Progenitor cell of endocrine pancreas (in vitro differentiated cells): ENCODE measurements around the gene BCL2. TPM values are rescaled to one million over a fixed set of nuclear protein-coding genes. Genes with fewer than 3 reads are reported as not detected.

Source experiments
- DNase-seq: peaks from one replicate; pipeline ENCODE4 v3.0.0; 2021; ENCODE audit warnings: low spot score; ENCODE audit not compliant: unreplicated experiment
- H3K27ac Mint-ChIP-seq: 2 replicates; pipeline ENCODE4 v1.8.0; 2021; ENCODE audit warnings: mild to moderate bottlenecking, moderate library complexity, mixed read lengths
- H3K27me3 Mint-ChIP-seq: 2 replicates; pipeline ENCODE4 v1.8.0; 2021; ENCODE audit warnings: mixed read lengths
- H3K36me3 Mint-ChIP-seq: 2 replicates; pipeline ENCODE4 v1.8.0; 2022; ENCODE audit warnings: mixed read lengths; ENCODE audit not compliant: insufficient read depth
- H3K4me1 Mint-ChIP-seq: 2 replicates; pipeline ENCODE4 v1.8.0; 2021; ENCODE audit warnings: low read depth, mixed read lengths
- H3K4me3 Mint-ChIP-seq: 2 replicates; pipeline ENCODE4 v1.8.0; 2021; ENCODE audit warnings: low read depth, mild to moderate bottlenecking, moderate library complexity, mixed read lengths
- H3K9me3 Mint-ChIP-seq: 2 replicates; pipeline ENCODE4 v1.8.0; 2021; ENCODE audit warnings: low read depth, mixed read lengths
- total RNA-seq: library from RNA; stranded (reverse); gene quantifications from 2 replicates; pipeline ENCODE4 v1.2.1, GENCODE V29; 2021
- TF ChIP-seq, protein P1 (sequence below): fragments of 200-600 bp; sonication (generic); IDR thresholded peaks from one replicate; pipeline ENCODE4 v1.5.0; 2021; ENCODE audit warnings: antibody characterized with exemption, mild to moderate bottlenecking; ENCODE audit not compliant: unreplicated experiment

Gene BCL2
- total RNA-seq, 1 donor from 2014 or later = 3.8 TPM

DNA sequence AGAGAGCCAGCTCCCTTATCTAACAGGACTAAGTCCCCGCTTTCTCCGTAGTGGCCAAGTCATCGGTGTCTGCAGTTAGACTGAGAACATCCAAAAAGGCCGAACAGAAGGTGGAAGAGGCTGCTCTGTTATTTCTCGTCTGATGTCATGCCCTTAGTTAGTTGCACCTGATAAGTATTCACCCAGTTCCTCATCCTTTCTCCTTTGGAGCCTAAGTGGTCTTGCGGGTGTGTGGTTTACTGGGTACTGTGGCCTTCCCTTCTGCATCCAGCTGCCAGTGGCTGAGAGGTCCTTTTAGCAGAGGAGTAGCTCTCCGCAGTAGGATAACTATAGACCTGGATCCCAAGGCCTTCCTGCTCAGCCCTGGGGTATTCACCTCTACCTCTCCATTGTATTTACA, 211.6 kb downstream of the BCL2 start:
- Mint-ChIP-seq H3K4me3 (no peak overlapping the region), H3K27me3 (no peaks in the 10 kb centered on the region), H3K9me3 (no peaks in the 10 kb centered on the region), H3K36me3 (no peaks in the 10 kb centered on the region), H3K4me1 (no peaks in the 10 kb centered on the region), H3K27ac (no peak overlapping the region)
- TF ChIP-seq, protein P1, sequence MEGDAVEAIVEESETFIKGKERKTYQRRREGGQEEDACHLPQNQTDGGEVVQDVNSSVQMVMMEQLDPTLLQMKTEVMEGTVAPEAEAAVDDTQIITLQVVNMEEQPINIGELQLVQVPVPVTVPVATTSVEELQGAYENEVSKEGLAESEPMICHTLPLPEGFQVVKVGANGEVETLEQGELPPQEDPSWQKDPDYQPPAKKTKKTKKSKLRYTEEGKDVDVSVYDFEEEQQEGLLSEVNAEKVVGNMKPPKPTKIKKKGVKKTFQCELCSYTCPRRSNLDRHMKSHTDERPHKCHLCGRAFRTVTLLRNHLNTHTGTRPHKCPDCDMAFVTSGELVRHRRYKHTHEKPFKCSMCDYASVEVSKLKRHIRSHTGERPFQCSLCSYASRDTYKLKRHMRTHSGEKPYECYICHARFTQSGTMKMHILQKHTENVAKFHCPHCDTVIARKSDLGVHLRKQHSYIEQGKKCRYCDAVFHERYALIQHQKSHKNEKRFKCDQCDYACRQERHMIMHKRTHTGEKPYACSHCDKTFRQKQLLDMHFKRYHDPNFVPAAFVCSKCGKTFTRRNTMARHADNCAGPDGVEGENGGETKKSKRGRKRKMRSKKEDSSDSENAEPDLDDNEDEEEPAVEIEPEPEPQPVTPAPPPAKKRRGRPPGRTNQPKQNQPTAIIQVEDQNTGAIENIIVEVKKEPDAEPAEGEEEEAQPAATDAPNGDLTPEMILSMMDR = no peak
- no peak for DNase-seq

DNA sequence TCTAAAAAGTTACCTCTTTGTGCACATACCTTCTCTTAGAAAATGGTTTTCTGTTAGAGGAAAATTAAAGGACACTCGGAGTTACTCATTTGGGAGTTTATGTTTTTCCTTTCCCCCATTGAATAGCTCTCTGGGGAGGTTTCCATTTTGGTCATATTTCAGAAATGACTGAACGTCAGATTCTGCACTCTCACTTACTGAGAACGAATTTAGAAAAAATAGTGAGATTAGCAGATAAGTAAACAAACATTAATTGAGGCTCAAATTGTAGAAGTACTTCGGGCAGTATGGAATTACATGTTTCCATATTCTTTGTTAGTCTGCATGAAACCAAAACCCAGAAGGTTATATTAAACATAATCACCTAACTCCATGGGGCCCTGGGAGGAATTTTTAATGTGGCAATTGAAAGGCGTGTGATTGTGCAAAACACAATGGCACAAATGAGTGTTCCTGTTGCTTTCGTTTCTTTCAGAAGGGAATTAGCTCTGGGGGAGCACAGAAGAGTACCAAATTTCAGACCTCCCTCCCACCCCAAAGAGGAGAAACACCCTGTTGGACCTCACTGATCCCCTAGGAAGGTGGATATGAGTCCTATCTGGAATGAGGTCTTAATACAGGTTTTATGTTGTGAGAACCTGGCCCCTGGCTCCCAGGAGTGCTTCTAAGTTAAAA, 212.3 kb downstream of the BCL2 start:
- no peak overlapping the region for H3K4me3 Mint-ChIP-seq
- no peak for DNase-seq
- H3K9me3 Mint-ChIP-seq = no peaks in the 10 kb centered on the region
- H3K27ac Mint-ChIP-seq = no peak overlapping the region
- no peaks in the 10 kb centered on the region for H3K36me3 Mint-ChIP-seq
- no peaks in the 10 kb centered on the region for H3K27me3 Mint-ChIP-seq
- H3K4me1 Mint-ChIP-seq = no peaks in the 10 kb centered on the region
- TF ChIP-seq, protein P1 = no peak

DNA sequence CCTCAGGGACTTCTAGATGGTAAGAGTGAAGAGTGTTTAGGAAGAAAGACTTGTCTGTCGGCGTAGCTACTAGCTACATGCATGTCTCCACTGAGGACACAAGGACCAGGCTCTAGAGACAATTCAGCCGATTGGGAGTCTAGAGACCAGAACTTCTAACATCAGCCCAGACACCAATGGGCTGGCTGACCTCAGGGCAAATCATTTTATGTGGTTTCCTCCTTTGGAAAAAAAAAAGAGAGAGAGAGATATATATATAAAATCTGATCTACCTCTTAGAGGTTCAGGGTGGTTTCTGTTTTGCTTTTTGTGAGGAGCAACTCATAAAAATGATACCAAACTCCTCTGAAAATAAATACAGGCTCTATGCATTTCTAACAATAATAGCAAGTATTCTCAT, 212.8 kb downstream of the BCL2 start:
- Mint-ChIP-seq H3K4me3 (no peak overlapping the region), H3K4me1 (no peaks in the 10 kb centered on the region), H3K27ac (no peak overlapping the region), H3K9me3 (no peaks in the 10 kb centered on the region), H3K27me3 (no peaks in the 10 kb centered on the region), H3K36me3 (no peaks in the 10 kb centered on the region)
- no peak for DNase-seq
- TF ChIP-seq, protein P1 = no peak

DNA sequence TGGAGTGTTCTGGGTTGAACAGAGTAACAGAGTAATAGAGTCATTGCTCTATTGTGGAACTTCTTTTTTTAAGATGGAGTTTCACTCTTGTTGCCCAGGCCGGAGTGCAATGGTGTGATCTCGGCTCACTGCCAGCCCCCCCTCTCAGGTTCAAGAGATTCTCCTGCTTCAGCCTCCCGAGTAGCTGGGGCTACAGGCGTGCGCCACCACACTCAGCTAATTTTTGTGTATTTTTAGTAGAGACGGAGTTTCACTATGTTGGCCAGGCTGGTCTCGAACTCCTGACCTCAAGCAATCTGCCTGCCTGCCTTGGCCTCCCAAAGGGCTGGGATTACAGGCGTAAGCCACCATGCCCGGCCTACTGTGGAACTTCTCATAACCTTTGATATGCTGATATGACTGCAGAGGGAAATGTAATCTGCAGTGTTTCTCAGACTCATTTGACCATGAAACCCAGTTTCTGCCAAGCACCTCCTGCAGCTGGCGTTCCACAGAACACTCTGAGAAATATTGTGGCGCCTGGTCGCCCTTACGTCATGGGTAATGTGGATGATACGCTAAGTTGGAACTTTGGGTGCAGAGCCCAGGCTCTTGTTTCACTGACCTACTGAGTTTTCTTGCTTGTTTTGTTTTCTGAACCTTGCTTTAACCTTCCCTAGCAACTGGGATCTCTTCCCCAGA, 213.8 kb downstream of the BCL2 start:
- Mint-ChIP-seq H3K27ac (no peak overlapping the region), H3K36me3 (no peaks in the 10 kb centered on the region), H3K9me3 (no peaks in the 10 kb centered on the region), H3K27me3 (no peaks in the 10 kb centered on the region), H3K4me1 (peaks cover 2% of the 10 kb centered on the region), H3K4me3 (no peak overlapping the region)
- TF ChIP-seq, protein P1 = no peak
- DNase-seq = no peak

DNA sequence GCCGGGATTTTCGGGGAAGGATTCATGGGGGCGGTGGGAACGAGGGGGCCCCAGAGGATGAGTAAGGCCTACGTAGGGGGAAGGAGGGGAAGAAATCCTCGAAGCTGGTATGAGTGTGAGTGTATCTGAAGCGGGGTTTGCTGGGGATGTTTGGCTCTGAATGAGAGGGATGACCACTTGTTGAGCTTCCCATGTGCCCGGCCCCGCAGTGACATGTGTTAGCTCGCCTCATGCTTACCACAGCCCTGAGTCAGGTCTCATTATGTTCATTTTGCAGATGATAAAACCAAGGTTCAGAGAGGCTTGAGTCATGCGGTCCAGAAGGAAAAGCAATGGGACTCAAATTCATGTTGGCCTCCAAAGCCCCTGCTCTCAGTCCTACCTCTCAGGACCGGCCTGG, 214.7 kb downstream of the BCL2 start:
- TF ChIP-seq, protein P1 = no peak
- no peak for DNase-seq
- no peak overlapping the region for H3K4me3 Mint-ChIP-seq
- H3K4me1 Mint-ChIP-seq = peaks cover 9% of the 10 kb centered on the region
- H3K9me3 Mint-ChIP-seq = no peaks in the 10 kb centered on the region
- no peaks in the 10 kb centered on the region for H3K27me3 Mint-ChIP-seq
- H3K27ac Mint-ChIP-seq = no peak overlapping the region
- H3K36me3 Mint-ChIP-seq = no peaks in the 10 kb centered on the region
